Measurements from ENCODE around the gene EHBP1. TPM values are rescaled to one million over a fixed set of nuclear protein-coding genes. Genes with fewer than 3 reads are reported as not detected.

The EHBP1 gene
- polyA plus RNA-seq, 1 of the 3 experiments (the other 2 are of a cell fraction), result 62.7 TPM

DNA sequence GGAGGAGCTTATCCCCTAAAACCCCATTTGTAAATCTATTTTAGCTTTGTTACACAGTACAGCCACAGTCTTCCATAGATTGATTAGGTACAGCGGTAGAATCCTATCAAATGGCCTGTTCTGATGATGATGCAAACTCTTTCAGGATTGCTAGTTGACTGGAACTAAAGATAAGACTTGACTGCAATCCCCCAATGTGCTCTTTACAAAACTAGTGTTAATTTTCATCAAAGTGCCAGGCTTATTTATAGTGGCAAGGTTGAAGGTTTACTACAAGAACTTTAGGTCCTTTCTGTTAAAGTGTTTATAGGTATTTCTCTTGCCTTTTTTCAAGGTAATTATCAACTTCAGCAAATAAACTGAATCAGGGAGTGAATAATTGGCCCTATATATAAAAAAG lies 336.1 kb downstream of the EHBP1 start:
- Histone ChIP-seq H4K20me1 (ENCODE audit: insufficient read depth) (no peaks in the 10 kb centered on the region), H3K4me1 (ENCODE audit: control insufficient read depth in 1 of 2, insufficient read depth in 2 of 2, low read depth in 1 of 2, low read length in 1 of 2) (no peaks in the 10 kb centered on the region), H3K36me3 (replicated peaks in 1 of 2; ENCODE audit: control insufficient read depth in 1 of 2, insufficient read depth in 2 of 2, low read length in 1 of 2) (peaks cover 4 to 31% of the 10 kb centered on the region in 2 experiments), H3K9me3 (no peaks in the 10 kb centered on the region), H3K79me2 (ENCODE audit: insufficient read depth) (no peaks in the 10 kb centered on the region), H2AFZ (ENCODE audit: low read depth) (no peak overlapping the region), H3K27me3 (ENCODE audit: insufficient read depth) (no peaks in the 10 kb centered on the region), H3K9ac (no peak overlapping the region), H3K27ac (ENCODE audit: low read depth in 2 of 2, low read length in 1 of 2) (no peak overlapping the region), H3K9me2 (no peaks in the 10 kb centered on the region), H3F3A (replicated peaks; ENCODE audit: insufficient read depth) (no peaks in the 10 kb centered on the region), H3K4me2 (no peak overlapping the region), H3K4me3 (ENCODE audit: low read depth in 2 of 2, low read length in 1 of 2) (no peak overlapping the region)
- ChIA-PET POLR2A (no interaction called here), CTCF (interaction anchor here (1.0 kb wide), 1 partner anchor 13 kb away, joined by 4 read pairs; no protein-coding TSS in a partner anchor)
- TF ChIP-seq NFIC (IDR thresholded peaks at IDR 0.05; ENCODE audit: borderline replicate concordance) (no peak), TEAD4 (IDR thresholded peaks at IDR 0.05; ENCODE audit: borderline replicate concordance, insufficient read depth) (no peak), USF2 (IDR thresholded peaks at IDR 0.05; ENCODE audit: borderline replicate concordance, low read depth, low read length) (no peak), CHD2 (IDR thresholded peaks at IDR 0.05; ENCODE audit: low read length, partially characterized antibody) (no peak), CTCF (IDR thresholded peaks at IDR 0.05) (no peak), GABPA (IDR thresholded peaks at IDR 0.05; ENCODE audit: low read depth) (no peak), JUND (IDR thresholded peaks at IDR 0.05) (no peak), TCF12 (IDR thresholded peaks at IDR 0.05) (no peak)
- no peak for DNase-seq
- 94% methylated on average over 1 of the region's 1 CpG for WGBS (ENCODE audit: low lambda C conversion rate)

DNA sequence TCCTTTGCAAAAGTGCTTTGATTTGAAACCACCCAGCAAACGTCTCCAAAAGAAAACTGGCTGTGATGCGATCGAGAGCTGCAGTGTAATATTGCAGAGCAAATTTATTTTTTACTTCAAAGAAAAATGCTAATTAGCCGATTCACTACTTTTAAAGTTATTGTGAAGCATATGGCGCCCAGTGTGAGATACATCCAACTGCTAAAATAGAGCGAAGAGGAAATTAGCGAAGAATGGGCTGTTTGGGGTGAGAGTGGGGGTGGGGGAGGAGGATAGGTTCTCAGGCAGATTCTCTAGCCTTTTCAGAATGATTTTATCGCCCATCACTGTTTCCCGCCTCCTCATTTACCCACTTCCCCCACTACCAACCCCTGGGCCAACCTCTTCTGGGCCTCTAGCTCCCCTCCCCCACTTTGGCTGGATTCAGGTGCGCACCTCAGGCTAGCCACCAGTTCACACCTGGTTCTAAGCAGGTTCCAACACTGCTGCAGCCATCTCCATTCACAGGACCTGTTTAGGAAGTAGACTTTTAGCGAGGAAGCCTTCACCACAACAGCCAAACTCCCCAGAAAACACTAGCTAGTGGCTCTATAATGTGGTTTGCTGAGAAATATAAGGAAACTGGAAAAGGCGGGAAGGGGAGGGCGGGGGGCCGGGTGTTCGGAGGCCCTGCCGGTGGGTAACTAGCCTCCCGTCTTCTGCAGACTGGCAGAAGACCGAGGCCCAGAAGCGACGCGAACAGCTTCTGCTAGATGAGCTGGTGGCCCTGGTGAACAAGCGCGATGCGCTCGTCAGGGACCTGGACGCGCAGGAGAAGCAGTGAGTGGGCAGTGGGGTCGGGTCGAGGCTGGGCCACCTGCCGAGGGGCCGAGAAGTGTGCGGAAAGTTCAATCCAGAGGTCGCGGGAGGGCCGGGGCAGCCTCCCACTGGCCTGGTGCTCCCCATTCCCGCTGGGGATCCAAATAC lies 339.1 kb downstream of the EHBP1 start:
- Histone ChIP-seq H3K36me3 (replicated peaks in 1 of 2; ENCODE audit: control insufficient read depth in 1 of 2, insufficient read depth in 2 of 2, low read length in 1 of 2) (peaks cover 0 to 22% of the 10 kb centered on the region in 2 experiments), H3F3A (replicated peaks; ENCODE audit: insufficient read depth) (no peaks in the 10 kb centered on the region), H3K4me3 (ENCODE audit: low read depth in 2 of 2, low read length in 1 of 2) (no peak overlapping the region), H3K79me2 (ENCODE audit: insufficient read depth) (no peaks in the 10 kb centered on the region), H3K27ac (ENCODE audit: low read depth in 2 of 2, low read length in 1 of 2) (no peak overlapping the region), H3K9me3 (no peaks in the 10 kb centered on the region), H3K27me3 (ENCODE audit: insufficient read depth) (no peaks in the 10 kb centered on the region; the same call in 1 of the 2 replicates), H3K9me2 (no peaks in the 10 kb centered on the region), H4K20me1 (ENCODE audit: insufficient read depth) (no peaks in the 10 kb centered on the region), H3K4me1 (ENCODE audit: control insufficient read depth in 1 of 2, insufficient read depth in 2 of 2, low read depth in 1 of 2, low read length in 1 of 2) (peaks cover under 1 to 5% of the 10 kb centered on the region in 2 experiments; a peak in 1 of 4 replicates), H2AFZ (ENCODE audit: low read depth) (no peak overlapping the region), H3K9ac (no peak overlapping the region), H3K4me2 (no peak overlapping the region)
- CTCF ChIA-PET, result no interaction called here
- POLR2A ChIA-PET, result no interaction called here
- TF ChIP-seq TCF12 (IDR thresholded peaks at IDR 0.05), result no peak
- no peak for TF ChIP-seq EP300 (IDR thresholded peaks at IDR 0.05; ENCODE audit: borderline replicate concordance in 1 of 2, low read depth in 1 of 2, low read length in 1 of 2)
- TF ChIP-seq NFIC (IDR thresholded peaks at IDR 0.05; ENCODE audit: borderline replicate concordance), result no peak
- no peak for TF ChIP-seq TAF1 (IDR thresholded peaks at IDR 0.05; ENCODE audit: borderline replicate concordance, low read depth, low read length)
- TF ChIP-seq RCOR1 (IDR thresholded peaks at IDR 0.05; ENCODE audit: low read length), result no peak
- TF ChIP-seq ELF1 (IDR thresholded peaks at IDR 0.05), result no peak
- TF ChIP-seq GABPA (IDR thresholded peaks at IDR 0.05; ENCODE audit: low read depth), result no peak
- TF ChIP-seq MXI1 (IDR thresholded peaks at IDR 0.05; ENCODE audit: low read depth, low read length), result no peak
- no peak for TF ChIP-seq SIN3A (IDR thresholded peaks at IDR 0.05; ENCODE audit: borderline replicate concordance, low read depth, low read length)
- no peak for TF ChIP-seq RXRA (IDR thresholded peaks at IDR 0.05; ENCODE audit: borderline replicate concordance, low read depth)
- TF ChIP-seq IRF3 (IDR thresholded peaks at IDR 0.05; ENCODE audit: low read depth, low read length), result no peak
- no peak for TF ChIP-seq JUND (IDR thresholded peaks at IDR 0.05)
- TF ChIP-seq, protein P1, sequence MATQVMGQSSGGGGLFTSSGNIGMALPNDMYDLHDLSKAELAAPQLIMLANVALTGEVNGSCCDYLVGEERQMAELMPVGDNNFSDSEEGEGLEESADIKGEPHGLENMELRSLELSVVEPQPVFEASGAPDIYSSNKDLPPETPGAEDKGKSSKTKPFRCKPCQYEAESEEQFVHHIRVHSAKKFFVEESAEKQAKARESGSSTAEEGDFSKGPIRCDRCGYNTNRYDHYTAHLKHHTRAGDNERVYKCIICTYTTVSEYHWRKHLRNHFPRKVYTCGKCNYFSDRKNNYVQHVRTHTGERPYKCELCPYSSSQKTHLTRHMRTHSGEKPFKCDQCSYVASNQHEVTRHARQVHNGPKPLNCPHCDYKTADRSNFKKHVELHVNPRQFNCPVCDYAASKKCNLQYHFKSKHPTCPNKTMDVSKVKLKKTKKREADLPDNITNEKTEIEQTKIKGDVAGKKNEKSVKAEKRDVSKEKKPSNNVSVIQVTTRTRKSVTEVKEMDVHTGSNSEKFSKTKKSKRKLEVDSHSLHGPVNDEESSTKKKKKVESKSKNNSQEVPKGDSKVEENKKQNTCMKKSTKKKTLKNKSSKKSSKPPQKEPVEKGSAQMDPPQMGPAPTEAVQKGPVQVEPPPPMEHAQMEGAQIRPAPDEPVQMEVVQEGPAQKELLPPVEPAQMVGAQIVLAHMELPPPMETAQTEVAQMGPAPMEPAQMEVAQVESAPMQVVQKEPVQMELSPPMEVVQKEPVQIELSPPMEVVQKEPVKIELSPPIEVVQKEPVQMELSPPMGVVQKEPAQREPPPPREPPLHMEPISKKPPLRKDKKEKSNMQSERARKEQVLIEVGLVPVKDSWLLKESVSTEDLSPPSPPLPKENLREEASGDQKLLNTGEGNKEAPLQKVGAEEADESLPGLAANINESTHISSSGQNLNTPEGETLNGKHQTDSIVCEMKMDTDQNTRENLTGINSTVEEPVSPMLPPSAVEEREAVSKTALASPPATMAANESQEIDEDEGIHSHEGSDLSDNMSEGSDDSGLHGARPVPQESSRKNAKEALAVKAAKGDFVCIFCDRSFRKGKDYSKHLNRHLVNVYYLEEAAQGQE (IDR thresholded peaks at IDR 0.05; ENCODE audit: low read depth, low read length), result no peak
- no peak for TF ChIP-seq RFX5 (IDR thresholded peaks at IDR 0.05; ENCODE audit: low read length)
- DNase-seq, result no peak
- 98% methylated on average over 36 of the region's 36 CpGs for WGBS (ENCODE audit: low lambda C conversion rate)
